PC-9 (cell line): ENCODE measurements around the gene CCDC201.
"Not testable (repeated sequence)": the region's sequence is repeated elsewhere in the genome, so short reads cannot be mapped to it uniquely, and the experiment has no call there.

ENCODE experiments used
- EZH2 ChIP-seq: fragments of 200-600 bp; sonication (generic); IDR thresholded peaks from 2 replicates; pipeline ENCODE4 v1.8.0; 2017; ENCODE audit warnings: antibody characterized with exemption, low read depth
- TF ChIP-seq, protein P1 (sequence below): fragments of 200-600 bp; sonication (generic); conservative IDR thresholded peaks from 2 replicates; pipeline ENCODE4 v1.6.1; 2017; ENCODE audit warnings: mixed run types, antibody characterized with exemption, mild to moderate bottlenecking, moderate library complexity

DNA sequence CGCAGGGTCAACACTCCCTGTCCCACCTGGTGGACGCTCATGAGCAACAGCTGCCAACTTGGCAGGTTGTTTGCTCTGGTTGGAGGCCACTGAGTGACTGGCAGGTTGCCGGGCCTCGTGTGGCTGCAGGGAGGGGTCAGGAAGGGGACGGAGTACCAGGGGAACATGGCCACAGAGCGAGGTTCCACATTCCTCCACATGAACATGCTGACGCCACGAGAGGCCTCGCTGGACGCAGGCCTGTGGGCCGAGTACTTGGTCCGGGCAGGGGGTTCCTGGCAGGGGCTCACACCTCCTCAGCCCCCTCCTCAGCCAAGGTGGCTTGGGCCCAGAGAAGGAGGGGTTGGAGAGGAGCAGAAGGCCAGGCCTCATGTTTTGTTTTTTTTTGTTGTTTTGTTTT, 54.1 kb downstream of the CCDC201 start:
- TF ChIP-seq, protein P1, sequence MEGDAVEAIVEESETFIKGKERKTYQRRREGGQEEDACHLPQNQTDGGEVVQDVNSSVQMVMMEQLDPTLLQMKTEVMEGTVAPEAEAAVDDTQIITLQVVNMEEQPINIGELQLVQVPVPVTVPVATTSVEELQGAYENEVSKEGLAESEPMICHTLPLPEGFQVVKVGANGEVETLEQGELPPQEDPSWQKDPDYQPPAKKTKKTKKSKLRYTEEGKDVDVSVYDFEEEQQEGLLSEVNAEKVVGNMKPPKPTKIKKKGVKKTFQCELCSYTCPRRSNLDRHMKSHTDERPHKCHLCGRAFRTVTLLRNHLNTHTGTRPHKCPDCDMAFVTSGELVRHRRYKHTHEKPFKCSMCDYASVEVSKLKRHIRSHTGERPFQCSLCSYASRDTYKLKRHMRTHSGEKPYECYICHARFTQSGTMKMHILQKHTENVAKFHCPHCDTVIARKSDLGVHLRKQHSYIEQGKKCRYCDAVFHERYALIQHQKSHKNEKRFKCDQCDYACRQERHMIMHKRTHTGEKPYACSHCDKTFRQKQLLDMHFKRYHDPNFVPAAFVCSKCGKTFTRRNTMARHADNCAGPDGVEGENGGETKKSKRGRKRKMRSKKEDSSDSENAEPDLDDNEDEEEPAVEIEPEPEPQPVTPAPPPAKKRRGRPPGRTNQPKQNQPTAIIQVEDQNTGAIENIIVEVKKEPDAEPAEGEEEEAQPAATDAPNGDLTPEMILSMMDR: not testable (repeated sequence)
- TF ChIP-seq EZH2: not testable (repeated sequence)
